Measurements from ENCODE around the gene KDM4B. TPM values are rescaled to one million over a fixed set of nuclear protein-coding genes. Genes with fewer than 3 reads are reported as not detected.

The KDM4B gene
- total RNA-seq, 4 donors from 2014 or later = 26.6 to 84.2 (median 39.9) TPM

- Histone ChIP-seq H3K9me3 (no peaks in the 10 kb centered on the region), H3K36me3 (peaks cover 0 to 17% (median 0%) of the 10 kb centered on the region in 4 donors), H3K4me3 (no peak overlapping the region), H3K4me1 (no peaks in the 10 kb centered on the region), H3K27me3 (no peaks in the 10 kb centered on the region), H3K27ac (no peak overlapping the region)
- in situ Hi-C loops (cut with MboI; ENCODE audit: low pct_ligation_motif_present in 1 of 4, low pct_unique_long_range_greater_than_20kb in 1 of 4, low sequenced_read_pairs in 3 of 4) = no loop called here
- 86 to 94% methylated on average over 5 to 21 of the region's 21 CpGs for WGBS, 2 donors (ENCODE audit: low coverage in 1 of 2)
- TF ChIP-seq POLR2AphosphoS5 (IDR thresholded peaks at IDR 0.05) (no peak), POLR2A (IDR thresholded peaks at IDR 0.05) (no peak), EP300 (IDR thresholded peaks at IDR 0.05; ENCODE audit: low read depth) (no peak), CTCF (IDR thresholded peaks at IDR 0.05) (no peak)
- DNase-seq = no peak
- intact Hi-C loops (cut with DNase I; ENCODE audit: low total_unique reads) = no loop called here
Observed at GRCh38 chr19:5020368-5020767, 51.5 kb downstream of the KDM4B start.

GRCh38 chr19:5021046-5021445 lies 52.1 kb downstream of the KDM4B start:
- H3K9me3 ChIP-seq = no peaks in the 10 kb centered on the region
- H3K4me1 ChIP-seq = peaks cover 0 to 6% (median 2%) of the 10 kb centered on the region in 4 donors
- peaks cover 0 to 17% (median 0%) of the 10 kb centered on the region in 4 donors for H3K36me3 ChIP-seq
- TF ChIP-seq EP300 (IDR thresholded peaks at IDR 0.05; ENCODE audit: low read depth) = no peak
- TF ChIP-seq CTCF (IDR thresholded peaks at IDR 0.05) = no peak
- TF ChIP-seq POLR2A (IDR thresholded peaks at IDR 0.05) = no peak
- TF ChIP-seq POLR2AphosphoS5 (IDR thresholded peaks at IDR 0.05) = no peak
- DNase-seq = no peak
- intact Hi-C loops (cut with DNase I; ENCODE audit: low total_unique reads) (no loop called here), in situ Hi-C loops (cut with MboI; ENCODE audit: low pct_ligation_motif_present in 1 of 4, low pct_unique_long_range_greater_than_20kb in 1 of 4, low sequenced_read_pairs in 3 of 4) (no loop called here)
- H3K27me3 ChIP-seq = no peaks in the 10 kb centered on the region
- WGBS, 2 donors (ENCODE audit: low coverage in 1 of 2) = 84% methylated on average over 5 of the region's 5 CpGs; no CpG with 5 or more reads in 1 of the 2 donors
- no peak overlapping the region for H3K27ac ChIP-seq
- H3K4me3 ChIP-seq = no peak overlapping the region

GRCh38 chr19:5022066-5022860 lies 53.4 kb downstream of the KDM4B start:
- intact Hi-C loops (cut with DNase I; ENCODE audit: low total_unique reads) = no loop called here

More at GRCh38 chr19:5022066-5022860, 53.4 kb downstream of the KDM4B start:
- no peak for DNase-seq
- Histone ChIP-seq H3K27me3 (no peaks in the 10 kb centered on the region), H3K27ac (peak overlapping the region in 1 of 4 donors; percentile 11), H3K9me3 (no peaks in the 10 kb centered on the region), H3K36me3 (peaks cover 0 to 6% (median 0%) of the 10 kb centered on the region in 4 donors), H3K4me3 (no peak overlapping the region), H3K4me1 (peaks cover 0 to 14% (median 10%) of the 10 kb centered on the region in 4 donors)
- TF ChIP-seq CTCF (IDR thresholded peaks at IDR 0.05) = no peak
- no peak for TF ChIP-seq EP300 (IDR thresholded peaks at IDR 0.05; ENCODE audit: low read depth)
- no peak for TF ChIP-seq POLR2A (IDR thresholded peaks at IDR 0.05)
- no peak for TF ChIP-seq POLR2AphosphoS5 (IDR thresholded peaks at IDR 0.05)
- in situ Hi-C loops (cut with MboI; ENCODE audit: low pct_ligation_motif_present in 1 of 4, low pct_unique_long_range_greater_than_20kb in 1 of 4, low sequenced_read_pairs in 3 of 4) = no loop called here
- 96% methylated on average over 16 of the region's 16 CpGs; no CpG with 5 or more reads in 1 of the 2 donors for WGBS, 2 donors (ENCODE audit: low coverage in 1 of 2)

Data from transverse colon (tissue), 4 donors.